GM12801 (cell line): ENCODE measurements around the gene SST.

Source experiments
- TF ChIP-seq, protein P1 (sequence below): IDR thresholded peaks from one replicate; pipeline ENCODE4 v1.5.1; 2011; ENCODE audit warnings: control low read depth; ENCODE audit not compliant: insufficient read length; ENCODE audit errors: extremely low read depth

The SST gene

DNA sequence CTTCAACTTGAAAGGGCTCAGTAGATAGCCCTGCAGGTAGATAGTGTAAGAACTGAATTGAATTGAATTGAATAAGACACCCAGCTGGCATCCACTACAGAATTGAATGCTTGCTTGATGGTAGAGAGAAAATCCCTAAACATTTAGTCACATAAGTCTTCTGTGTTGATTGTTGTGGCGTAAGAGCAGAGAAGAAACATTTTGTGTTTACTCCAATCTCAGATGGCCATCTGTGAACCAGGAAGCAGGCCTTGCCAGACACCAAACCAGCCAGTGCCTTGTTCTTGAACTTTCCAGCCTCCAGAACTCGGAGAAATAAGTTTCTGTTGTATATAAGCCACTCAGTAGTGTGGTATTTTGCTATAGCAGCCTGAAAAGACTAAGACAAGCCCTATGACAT, 43.6 kb downstream of the SST start:
- TF ChIP-seq, protein P1, sequence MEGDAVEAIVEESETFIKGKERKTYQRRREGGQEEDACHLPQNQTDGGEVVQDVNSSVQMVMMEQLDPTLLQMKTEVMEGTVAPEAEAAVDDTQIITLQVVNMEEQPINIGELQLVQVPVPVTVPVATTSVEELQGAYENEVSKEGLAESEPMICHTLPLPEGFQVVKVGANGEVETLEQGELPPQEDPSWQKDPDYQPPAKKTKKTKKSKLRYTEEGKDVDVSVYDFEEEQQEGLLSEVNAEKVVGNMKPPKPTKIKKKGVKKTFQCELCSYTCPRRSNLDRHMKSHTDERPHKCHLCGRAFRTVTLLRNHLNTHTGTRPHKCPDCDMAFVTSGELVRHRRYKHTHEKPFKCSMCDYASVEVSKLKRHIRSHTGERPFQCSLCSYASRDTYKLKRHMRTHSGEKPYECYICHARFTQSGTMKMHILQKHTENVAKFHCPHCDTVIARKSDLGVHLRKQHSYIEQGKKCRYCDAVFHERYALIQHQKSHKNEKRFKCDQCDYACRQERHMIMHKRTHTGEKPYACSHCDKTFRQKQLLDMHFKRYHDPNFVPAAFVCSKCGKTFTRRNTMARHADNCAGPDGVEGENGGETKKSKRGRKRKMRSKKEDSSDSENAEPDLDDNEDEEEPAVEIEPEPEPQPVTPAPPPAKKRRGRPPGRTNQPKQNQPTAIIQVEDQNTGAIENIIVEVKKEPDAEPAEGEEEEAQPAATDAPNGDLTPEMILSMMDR, result no peak

DNA sequence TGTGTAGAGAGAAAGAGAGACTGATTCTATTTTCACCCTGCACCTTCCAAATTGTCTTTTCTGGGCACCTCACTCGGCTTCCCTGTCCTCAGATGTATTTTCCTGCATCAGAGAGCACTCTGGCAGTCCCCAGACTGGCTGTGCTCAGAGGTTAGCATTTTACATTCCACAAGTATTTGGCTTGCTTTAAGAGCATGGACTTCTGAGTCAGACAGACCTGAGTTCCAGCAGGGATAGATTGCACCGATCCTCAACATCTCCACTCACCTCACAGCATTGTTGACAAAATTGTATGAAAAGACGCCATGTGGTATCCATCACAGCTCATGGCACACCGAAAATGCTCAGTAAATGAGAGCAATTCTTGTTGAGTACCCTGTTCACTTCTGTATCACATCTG, 45.6 kb downstream of the SST start:
- TF ChIP-seq, protein P1, result no peak

GRCh38 chr3:187623285-187623814, 46.8 kb downstream of the SST start:
- TF ChIP-seq, protein P1, result no peak

DNA sequence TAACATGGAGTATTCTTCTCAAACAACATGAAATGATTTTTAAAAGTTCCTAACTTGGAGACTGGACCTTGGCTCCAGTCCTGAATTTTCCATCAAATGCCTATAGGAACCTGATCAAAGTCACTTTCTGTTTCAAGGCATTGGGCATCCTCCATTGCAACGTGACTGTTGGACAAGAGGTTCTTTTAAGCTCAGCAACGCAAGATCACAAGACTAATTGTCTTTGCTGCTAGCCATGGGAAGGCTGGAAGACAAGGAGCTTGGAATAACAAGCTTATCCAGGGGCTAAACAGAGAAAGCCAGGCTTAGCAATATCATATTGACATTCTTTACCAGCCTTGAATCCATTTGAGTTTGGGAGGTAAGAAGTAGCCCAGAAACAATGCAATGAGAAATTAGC, 48.3 kb downstream of the SST start:
- TF ChIP-seq, protein P1, result no peak

DNA sequence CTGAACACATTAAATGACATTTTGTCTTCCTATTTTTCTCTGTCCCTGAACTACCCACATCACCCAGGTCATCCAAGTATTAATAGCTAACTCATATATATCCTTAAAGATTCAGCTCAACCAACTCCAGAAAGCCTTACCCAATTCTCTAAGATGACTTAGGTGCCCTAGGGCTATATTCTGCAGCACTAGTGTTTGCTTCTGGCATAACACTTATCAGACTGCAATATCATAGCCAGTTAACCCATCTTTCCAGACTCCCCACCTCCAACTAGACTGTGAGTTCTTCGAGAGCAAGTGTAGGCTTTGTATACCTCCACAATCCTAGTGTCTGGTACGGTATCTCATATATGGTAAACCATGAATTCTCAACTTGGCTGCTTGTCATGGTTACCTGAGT, 50.7 kb downstream of the SST start:
- TF ChIP-seq, protein P1, result no peak
